HFFc6 (cell line): ENCODE data around the gene GPR68. TPM values are rescaled to one million over a fixed set of nuclear protein-coding genes. Genes with fewer than 3 reads are reported as not detected.

Experiments
- DNase-seq: peaks from one replicate; pipeline ENCODE4 v3.0.0-alpha.2; 2018
- H3K27ac Mint-ChIP-seq: 2 replicates; pipeline ENCODE4 v1.8.0; 2020; ENCODE audit warnings: mild to moderate bottlenecking, mixed read lengths
- H3K27me3 Mint-ChIP-seq: 2 replicates; pipeline ENCODE4 v1.8.0; 2021; ENCODE audit warnings: mild to moderate bottlenecking, moderate library complexity, mixed read lengths; ENCODE audit not compliant: insufficient read depth
- H3K36me3 Mint-ChIP-seq: 2 replicates; pipeline ENCODE4 v1.8.0; 2021; ENCODE audit warnings: low read depth, mixed read lengths
- H3K4me1 Mint-ChIP-seq: 2 replicates; pipeline ENCODE4 v1.8.0; 2020; ENCODE audit warnings: low read depth, mixed read lengths
- H3K4me3 Mint-ChIP-seq: 2 replicates; pipeline ENCODE4 v1.8.0; 2020; ENCODE audit warnings: mild to moderate bottlenecking, moderate library complexity, mixed read lengths
- H3K9me3 Mint-ChIP-seq: 2 replicates; pipeline ENCODE4 v1.8.0; 2020; ENCODE audit warnings: mild to moderate bottlenecking, mixed read lengths
- CTCF ChIP-seq: fragments of 200-600 bp; sonication (generic); IDR thresholded peaks from 2 replicates; pipeline ENCODE4 v1.5.0; 2021; ENCODE audit warnings: antibody characterized with exemption, mild to moderate bottlenecking
- total RNA-seq, 6 experiments: library from RNA; stranded (reverse); fragmentation: NEBNext Ultra II Directional; extraction: Animal tissue kit (Norgen Biotek cat#: 25700); gene quantifications; 2 replicates in 1 of 6; 3 replicates in 5 of 6; pipeline ENCODE4 v1.2.3, GENCODE V29; 2021

Gene GPR68
- total RNA-seq, 6 experiments from 2014 or later: 0.34 to 0.88 (median 0.52) TPM

DNA sequence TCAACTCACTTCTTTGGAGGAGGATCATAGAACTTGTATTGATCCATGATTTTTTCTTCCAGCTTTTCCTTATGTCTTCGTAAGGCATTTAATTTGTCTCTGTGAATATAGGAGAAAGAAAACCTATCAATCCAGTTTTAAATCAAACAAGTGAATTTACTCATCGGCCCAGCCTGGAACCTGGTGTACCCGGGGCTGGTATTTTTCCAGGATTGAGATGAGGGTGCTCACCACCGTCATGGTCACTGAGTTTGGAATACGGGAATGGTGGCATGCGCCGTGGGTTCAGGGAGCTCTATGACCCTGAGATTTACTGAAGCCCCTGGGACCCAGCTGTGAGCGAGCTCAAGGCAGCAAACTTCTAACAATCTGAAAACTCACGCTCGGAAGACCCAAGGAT lies 46.5 kb upstream of the GPR68 start:
- H3K27ac Mint-ChIP-seq: no peak overlapping the region
- no peak for DNase-seq
- no peak overlapping the region for H3K4me3 Mint-ChIP-seq
- TF ChIP-seq CTCF: no peak
- H3K36me3 Mint-ChIP-seq: no peaks in the 10 kb centered on the region
- no peaks in the 10 kb centered on the region for H3K9me3 Mint-ChIP-seq
- H3K4me1 Mint-ChIP-seq: 0 out of 2 replicates have a peak, but pooled peaks cover 5% of the 10 kb centered on the region
- H3K27me3 Mint-ChIP-seq: peaks cover 14% of the 10 kb centered on the region

GRCh38 chr14:91289464-91289863 lies 45.0 kb upstream of the GPR68 start:
- Mint-ChIP-seq H3K4me3 (no peak overlapping the region), H3K27ac (no peak overlapping the region), H3K4me1 (peaks cover 18% of the 10 kb centered on the region), H3K27me3 (peaks cover 12% of the 10 kb centered on the region), H3K36me3 (no peaks in the 10 kb centered on the region), H3K9me3 (no peaks in the 10 kb centered on the region)
- DNase-seq: no peak
- TF ChIP-seq CTCF: no peak

- no peak overlapping the region for H3K4me3 Mint-ChIP-seq
- peaks cover 12% of the 10 kb centered on the region for H3K27me3 Mint-ChIP-seq
- peaks cover 24% of the 10 kb centered on the region for H3K4me1 Mint-ChIP-seq
- DNase-seq: no peak
- H3K36me3 Mint-ChIP-seq: no peaks in the 10 kb centered on the region
- H3K9me3 Mint-ChIP-seq: no peaks in the 10 kb centered on the region
- no peak for TF ChIP-seq CTCF
- no peak overlapping the region for H3K27ac Mint-ChIP-seq
These were observed 44.4 kb upstream of the GPR68 start for GRCh38 chr14:91288876-91289275.

DNA sequence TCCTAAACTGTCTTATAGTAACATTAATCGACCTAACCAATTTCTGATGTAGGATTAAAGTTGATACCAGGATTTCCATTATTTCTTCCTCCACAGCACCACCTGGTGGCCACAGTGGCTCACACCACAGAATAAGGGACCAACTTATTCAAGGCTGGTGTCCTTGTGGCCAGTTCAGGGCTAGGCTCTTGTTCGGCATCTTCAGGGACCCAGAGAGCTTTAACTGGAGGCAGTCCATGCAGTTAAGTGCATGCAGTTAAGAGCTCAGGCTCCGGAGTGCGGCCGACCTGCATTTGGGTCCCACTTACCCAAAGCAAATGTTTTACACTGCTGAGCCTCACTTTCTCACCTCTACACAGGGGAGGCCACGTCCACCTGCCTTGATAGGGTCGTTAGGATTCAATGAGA lies 42.0 kb upstream of the GPR68 start:
- peak; percentile 62 for DNase-seq
- Mint-ChIP-seq H3K4me3 (no peak overlapping the region), H3K4me1 (peaks cover 46% of the 10 kb centered on the region), H3K36me3 (no peaks in the 10 kb centered on the region), H3K27ac (no peak overlapping the region), H3K9me3 (no peaks in the 10 kb centered on the region; the same call in 1 of the 2 replicates), H3K27me3 (peaks cover 10% of the 10 kb centered on the region)
- peak; percentile 97 for TF ChIP-seq CTCF

DNA sequence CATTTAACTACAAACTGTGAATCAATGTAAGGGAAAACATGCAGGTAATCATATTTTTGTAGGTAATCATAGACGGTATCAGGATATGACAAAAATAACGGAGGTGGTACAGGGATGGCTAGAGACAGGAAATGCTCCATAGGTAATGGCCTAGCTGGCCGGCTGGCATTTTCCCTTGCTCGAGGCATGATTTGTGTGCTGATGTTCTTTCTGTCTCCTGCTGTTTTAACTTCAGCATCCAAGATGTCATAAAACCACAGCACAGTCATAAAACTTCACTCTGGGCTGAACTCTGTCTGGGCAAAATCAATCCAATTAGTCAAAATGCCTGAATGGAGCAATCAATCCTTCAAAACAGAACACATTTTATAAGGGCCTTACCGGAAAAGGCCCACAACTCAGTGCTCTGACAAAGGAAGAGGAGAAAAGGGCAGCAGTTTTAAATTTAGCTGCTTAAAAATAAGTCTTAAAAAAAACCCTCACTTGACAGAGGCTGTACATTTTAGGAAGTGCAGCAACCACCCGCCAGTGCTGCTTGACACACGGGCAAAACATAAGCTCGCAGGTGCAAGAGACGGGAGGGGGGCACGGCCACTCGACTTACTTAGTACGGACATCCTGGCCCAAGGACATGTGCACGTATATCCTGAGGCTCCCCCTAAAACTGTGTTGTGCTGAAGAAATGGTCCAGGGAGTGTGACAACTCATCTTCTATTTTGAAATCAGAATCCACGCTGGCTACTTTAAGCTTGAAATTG lies 40.5 kb upstream of the GPR68 start:
- peak; percentile 14 for DNase-seq
- Mint-ChIP-seq H3K27ac (peak overlapping the region; percentile 16; the same call in 1 of the 2 replicates), H3K9me3 (no peaks in the 10 kb centered on the region; the same call in 1 of the 2 replicates)

More for the DNA sequence above, 40.5 kb upstream of the GPR68 start:
- peaks cover 56% of the 10 kb centered on the region for H3K4me1 Mint-ChIP-seq
- no peak for TF ChIP-seq CTCF
- H3K4me3 Mint-ChIP-seq: no peak overlapping the region; the same call in 1 of the 2 replicates
- H3K36me3 Mint-ChIP-seq: no peaks in the 10 kb centered on the region
- peaks cover 8% of the 10 kb centered on the region for H3K27me3 Mint-ChIP-seq
